ENCODE data around the gene GMDS.

Gene GMDS

GRCh38 chr6:1906609-1907008, 338.8 kb downstream of the GMDS start:
- TF ChIP-seq CTCF (IDR thresholded peaks at IDR 0.05; ENCODE audit: borderline replicate concordance, insufficient read depth, low read depth, low read length): no peak
- no peak overlapping the region for H3K4me3 ChIP-seq (ENCODE audit: low read depth, low read length)

GRCh38 chr6:1906014-1906413, 339.4 kb downstream of the GMDS start:
- no peak overlapping the region for H3K4me3 ChIP-seq (ENCODE audit: low read depth, low read length)
- TF ChIP-seq CTCF (IDR thresholded peaks at IDR 0.05; ENCODE audit: borderline replicate concordance, insufficient read depth, low read depth, low read length): no peak

GRCh38 chr6:1904898-1905297, 340.5 kb downstream of the GMDS start:
- no peak overlapping the region for H3K4me3 ChIP-seq (ENCODE audit: low read depth, low read length)
- no peak for TF ChIP-seq CTCF (IDR thresholded peaks at IDR 0.05; ENCODE audit: borderline replicate concordance, insufficient read depth, low read depth, low read length)

GRCh38 chr6:1904466-1904799, 341.0 kb downstream of the GMDS start:
- no peak overlapping the region for H3K4me3 ChIP-seq (ENCODE audit: low read depth, low read length)
- TF ChIP-seq CTCF (IDR thresholded peaks at IDR 0.05; ENCODE audit: borderline replicate concordance, insufficient read depth, low read depth, low read length): no peak

GRCh38 chr6:1903780-1904465, 341.5 kb downstream of the GMDS start:
- no peak overlapping the region for H3K4me3 ChIP-seq (ENCODE audit: low read depth, low read length)
- no peak for TF ChIP-seq CTCF (IDR thresholded peaks at IDR 0.05; ENCODE audit: borderline replicate concordance, insufficient read depth, low read depth, low read length)

- TF ChIP-seq CTCF (IDR thresholded peaks at IDR 0.05; ENCODE audit: borderline replicate concordance, insufficient read depth, low read depth, low read length): no peak
- H3K4me3 ChIP-seq (ENCODE audit: low read depth, low read length): no peak overlapping the region
Observed at GRCh38 chr6:1901556-1901955, 343.8 kb downstream of the GMDS start.

GRCh38 chr6:1896897-1897296, 348.5 kb downstream of the GMDS start:
- H3K4me3 ChIP-seq (ENCODE audit: low read depth, low read length): no peak overlapping the region
- no peak for TF ChIP-seq CTCF (IDR thresholded peaks at IDR 0.05; ENCODE audit: borderline replicate concordance, insufficient read depth, low read depth, low read length)
